ENCODE data around the gene STIP1.

DNA sequence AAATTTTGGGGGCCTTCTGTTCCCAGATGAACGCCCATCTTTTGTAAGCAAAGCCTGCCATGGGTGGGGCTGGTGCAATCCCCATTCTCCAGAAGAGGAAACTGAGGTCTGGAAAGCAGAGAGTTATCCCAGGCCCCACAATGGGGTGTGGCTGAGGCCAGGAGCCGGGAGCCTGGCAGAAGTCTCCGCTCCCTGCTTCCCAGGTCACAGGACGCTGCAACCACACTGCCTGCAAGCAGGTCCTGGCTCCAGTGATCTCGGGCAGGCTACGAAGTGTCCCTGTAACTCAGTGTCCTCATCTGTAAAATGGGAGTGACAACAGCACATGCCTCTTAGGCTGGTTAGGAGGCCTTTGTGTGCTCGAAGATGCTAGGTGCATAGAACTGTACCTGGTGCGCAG, 67.1 kb downstream of the STIP1 start:
- TF ChIP-seq POLR2A (IDR thresholded peaks at IDR 0.05; ENCODE audit: low read depth, low read length) (no peak), POLR2AphosphoS5 (IDR thresholded peaks at IDR 0.05; ENCODE audit: low read depth, low read length) (no peak), POU2F2 (IDR thresholded peaks at IDR 0.05; ENCODE audit: low read depth, low read length) (no peak), SPI1 (IDR thresholded peaks at IDR 0.05; ENCODE audit: low read depth, low read length) (no peak), TAF1 (IDR thresholded peaks at IDR 0.05; ENCODE audit: low read depth, low read length) (no peak), PAX5 (IDR thresholded peaks at IDR 0.05; ENCODE audit: insufficient read depth, low read length, severe bottlenecking) (no peak)

Measured in GM12891 (cell line).